ENCODE results near the gene SLC16A11. TPM values are rescaled to one million over a fixed set of nuclear protein-coding genes. Genes with fewer than 3 reads are reported as not detected.
A peak's percentile ranks its signal among the peaks of the same experiment; 100 is the strongest.

SLC16A11 gene
- total and polyA plus RNA-seq, 2 donors from 2014 or later = 2.1 to 7.8 TPM

GRCh38 chr17:7014995-7015958 lies 28.6 kb downstream of the SLC16A11 start:
- TF ChIP-seq CTCF (IDR thresholded peaks at IDR 0.05; ENCODE audit: borderline replicate concordance, extremely low read depth, insufficient read depth) = no peak
- H3K27me3 ChIP-seq (ENCODE audit: control insufficient read depth, insufficient read depth, low read length) = no peaks in the 10 kb centered on the region
- H3K4me1 ChIP-seq (ENCODE audit: control insufficient read depth in 2 of 3, insufficient read depth in 2 of 3, low read depth in 1 of 3, low read length in 3 of 3) = peaks cover 0 to 26% (median 11%) of the 10 kb centered on the region in 3 donors
- intact Hi-C loops (cut with DNase I) = no loop called here
- no peak for FAIRE-seq
- H3K4me3 ChIP-seq (ENCODE audit: low read length in 3 of 3) = peak overlapping the region; percentile 80 to 86 (median 83)
- peak overlapping the region; percentile 84 to 85 (median 85) for H3K9ac ChIP-seq (ENCODE audit: low read length in 3 of 3)
- DNase-seq = peak in 4 of 5 donors; percentile 11 to 74 (median 56)
- no peaks in the 10 kb centered on the region for H3K9me3 ChIP-seq (ENCODE audit: control insufficient read depth in 2 of 3, insufficient read depth in 1 of 3, low read length in 3 of 3)
- peak overlapping the region; percentile 98 to 99 for H3K27ac ChIP-seq (ENCODE audit: low read depth in 2 of 2, low read length in 2 of 2)
- H3K36me3 ChIP-seq (ENCODE audit: control insufficient read depth in 2 of 3, insufficient read depth in 3 of 3, low read length in 3 of 3) = no peaks in the 10 kb centered on the region

GRCh38 chr17:7014261-7014994 lies 29.5 kb downstream of the SLC16A11 start:
- Histone ChIP-seq H3K9ac (ENCODE audit: low read length in 3 of 3) (peak overlapping the region; percentile 40 to 93 (median 81)), H3K4me3 (ENCODE audit: low read length in 3 of 3) (peak overlapping the region; percentile 66 to 92 (median 80)), H3K9me3 (ENCODE audit: control insufficient read depth in 2 of 3, insufficient read depth in 1 of 3, low read length in 3 of 3) (no peaks in the 10 kb centered on the region), H3K4me1 (ENCODE audit: control insufficient read depth in 2 of 3, insufficient read depth in 2 of 3, low read depth in 1 of 3, low read length in 3 of 3) (peaks cover 0 to 32% (median 13%) of the 10 kb centered on the region in 3 donors), H3K27ac (ENCODE audit: low read depth in 2 of 2, low read length in 2 of 2) (peak overlapping the region; percentile 98 to 99), H3K36me3 (ENCODE audit: control insufficient read depth in 2 of 3, insufficient read depth in 3 of 3, low read length in 3 of 3) (peaks cover 0 to 4% (median 0%) of the 10 kb centered on the region in 3 donors), H3K27me3 (ENCODE audit: control insufficient read depth, insufficient read depth, low read length) (no peaks in the 10 kb centered on the region)
- DNase-seq = peak; percentile 97 to 99 (median 98)
- FAIRE-seq = no peak
- peak; percentile 61 for TF ChIP-seq CTCF (IDR thresholded peaks at IDR 0.05; ENCODE audit: borderline replicate concordance, extremely low read depth, insufficient read depth)
- intact Hi-C loops (cut with DNase I) = no loop called here

- DNase-seq = no peak
- no peak for FAIRE-seq
- Histone ChIP-seq H3K4me1 (ENCODE audit: control insufficient read depth in 2 of 3, insufficient read depth in 2 of 3, low read depth in 1 of 3, low read length in 3 of 3) (peaks cover 0 to 30% (median 13%) of the 10 kb centered on the region in 3 donors), H3K4me3 (ENCODE audit: low read length in 3 of 3) (peak overlapping the region; percentile 80 to 95 (median 92)), H3K9me3 (ENCODE audit: control insufficient read depth in 2 of 3, insufficient read depth in 1 of 3, low read length in 3 of 3) (no peaks in the 10 kb centered on the region), H3K27ac (ENCODE audit: low read depth in 2 of 2, low read length in 2 of 2) (peak overlapping the region; percentile 98 to 99), H3K9ac (ENCODE audit: low read length in 3 of 3) (peak overlapping the region; percentile 17 to 94 (median 81)), H3K27me3 (ENCODE audit: control insufficient read depth, insufficient read depth, low read length) (no peaks in the 10 kb centered on the region), H3K36me3 (ENCODE audit: control insufficient read depth in 2 of 3, insufficient read depth in 3 of 3, low read length in 3 of 3) (peaks cover 0 to 6% (median 0%) of the 10 kb centered on the region in 3 donors)
- no peak for TF ChIP-seq CTCF (IDR thresholded peaks at IDR 0.05; ENCODE audit: borderline replicate concordance, extremely low read depth, insufficient read depth)
- intact Hi-C loops (cut with DNase I) = no loop called here
These were observed 32.0 kb downstream of the SLC16A11 start for GRCh38 chr17:7011942-7012254.
